Muscle of back (tissue), 11 donors: ENCODE measurements around the gene CELF5. TPM values are rescaled to one million over a fixed set of nuclear protein-coding genes. Genes with fewer than 3 reads are reported as not detected.
"Not testable (repeated sequence)": the region's sequence is repeated elsewhere in the genome, so short reads cannot be mapped to it uniquely, and the experiment has no call there.

Source experiments
- DNase-seq, 3 donors: peaks; one replicate each; pipeline versions ENCODE4 v3.0.0 to v3.0.0-alpha.2; 2013
- polyA plus RNA-seq, 10 donors: library from polyadenylated mRNA; unstranded; fragments of 120-200 nt; gene quantifications; one replicate each; pipeline ENCODE4 v1.2.1, GENCODE V29; 2013; ENCODE audit not compliant: insufficient read length in 10 of 10

Gene CELF5
- polyA plus RNA-seq, 10 donors, result 0.08 to 0.58 (median 0.39) TPM

DNA sequence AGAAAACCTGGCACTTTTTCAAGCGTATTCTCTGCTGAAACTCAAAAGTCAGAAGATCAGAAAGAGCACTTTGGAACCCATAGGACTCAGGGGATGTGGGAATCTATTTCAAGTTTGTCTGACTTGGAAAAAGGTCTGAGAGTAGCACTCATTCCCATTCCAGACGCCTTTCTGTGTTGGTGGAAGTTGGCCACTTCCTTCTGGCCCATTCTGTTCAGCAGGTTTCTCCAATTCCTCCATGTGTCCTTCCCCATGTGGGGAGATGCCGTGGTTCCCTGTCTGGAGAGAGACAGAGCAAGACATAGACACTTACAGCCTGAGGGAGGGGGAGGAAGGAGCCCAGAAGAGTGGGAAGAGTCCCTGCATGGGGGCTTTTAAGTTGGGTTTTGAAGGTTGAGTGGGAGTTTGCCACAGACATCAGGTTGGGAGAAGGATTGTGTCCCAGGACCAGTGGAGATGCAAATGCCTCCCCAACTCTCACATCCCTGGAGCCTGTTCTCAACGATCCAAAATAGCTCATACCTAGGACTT, 48.0 kb downstream of the CELF5 start:
- DNase-seq, result peak in 1 of 3 donors; percentile 34

DNA sequence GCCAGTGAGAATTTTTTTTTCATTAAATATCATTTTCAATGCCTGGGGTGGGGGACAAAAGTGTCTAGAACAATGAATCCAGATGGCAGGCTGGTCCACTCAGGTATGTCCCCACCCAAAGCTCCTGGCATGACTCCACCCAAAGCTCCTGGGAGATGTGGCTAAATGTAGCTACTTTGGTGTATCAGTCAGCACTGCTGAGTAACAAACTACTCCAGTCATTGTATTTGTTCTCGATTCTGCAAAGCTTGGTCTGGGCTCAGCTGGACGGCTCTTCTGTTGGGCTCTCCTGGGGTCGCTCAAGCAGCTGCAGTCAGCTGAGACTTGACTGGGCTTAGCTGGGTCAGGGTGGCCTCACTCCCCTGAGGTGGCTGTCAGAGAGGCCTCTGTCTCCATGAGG, 48.5 kb downstream of the CELF5 start:
- no peak for DNase-seq

DNA sequence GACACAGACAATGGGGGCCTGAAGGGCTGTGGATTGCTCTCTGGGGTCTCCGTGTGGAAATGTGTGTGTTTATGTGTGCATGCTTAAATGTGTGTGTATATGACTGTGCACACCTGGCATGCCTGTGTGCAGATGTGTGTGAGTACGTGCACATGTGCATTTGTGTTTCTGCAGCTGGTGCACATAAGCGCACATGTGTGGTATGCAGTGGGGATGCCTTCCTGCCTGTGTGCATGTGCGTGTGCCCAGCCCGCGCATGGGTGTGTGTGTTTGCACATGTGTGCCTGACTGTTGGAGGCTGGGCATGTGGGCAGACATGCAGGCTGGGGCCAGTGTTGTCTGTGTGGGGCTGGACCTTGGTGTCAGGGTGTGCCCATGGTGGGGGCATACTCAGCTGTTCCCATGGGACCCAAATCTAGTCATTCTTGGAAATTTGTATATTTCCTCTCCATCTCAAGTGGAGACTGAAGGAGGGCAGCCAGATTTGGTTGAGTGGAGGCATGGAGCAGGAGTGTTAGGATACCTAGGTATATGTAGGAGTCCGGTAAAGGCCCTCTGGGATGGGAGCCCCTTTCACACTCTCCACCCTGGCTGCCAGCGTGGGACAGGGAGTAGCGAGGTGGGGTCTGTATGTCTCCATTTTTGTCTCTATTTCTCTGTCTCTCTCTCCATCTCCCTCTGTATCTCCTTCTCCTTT, 49.9 kb downstream of the CELF5 start:
- no peak for DNase-seq

DNA sequence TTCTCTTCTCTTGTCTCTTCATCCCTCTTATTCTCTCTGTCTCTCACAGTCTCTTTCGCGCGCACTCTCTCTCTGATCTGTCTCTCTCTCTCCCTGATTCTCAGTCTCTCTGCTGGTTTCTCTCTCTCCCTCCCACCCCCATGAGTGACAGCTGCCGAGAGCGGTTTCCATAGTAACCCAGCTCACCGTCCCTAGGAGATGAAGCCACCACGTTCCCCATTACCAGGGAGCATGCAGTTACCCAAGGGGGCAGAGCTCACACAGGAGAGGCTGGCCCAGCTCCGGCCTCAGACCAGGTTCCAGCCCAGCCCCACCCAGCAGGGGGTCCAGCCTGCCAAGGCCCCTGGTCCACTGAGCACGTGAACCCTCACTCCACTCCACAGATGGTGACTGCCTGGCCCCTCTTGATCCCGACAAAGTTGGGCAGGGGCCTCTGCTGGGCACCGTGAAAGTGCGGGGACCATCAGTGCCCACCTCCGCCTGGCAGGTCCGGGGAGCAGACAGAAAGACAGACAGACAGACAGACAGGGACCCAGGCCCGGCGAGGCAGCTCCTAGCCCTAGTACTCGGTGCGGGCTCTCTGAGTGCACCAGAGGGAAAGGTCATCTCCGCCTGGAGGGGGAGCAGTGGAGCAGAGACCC, 50.6 kb downstream of the CELF5 start:
- DNase-seq, result no peak

DNA sequence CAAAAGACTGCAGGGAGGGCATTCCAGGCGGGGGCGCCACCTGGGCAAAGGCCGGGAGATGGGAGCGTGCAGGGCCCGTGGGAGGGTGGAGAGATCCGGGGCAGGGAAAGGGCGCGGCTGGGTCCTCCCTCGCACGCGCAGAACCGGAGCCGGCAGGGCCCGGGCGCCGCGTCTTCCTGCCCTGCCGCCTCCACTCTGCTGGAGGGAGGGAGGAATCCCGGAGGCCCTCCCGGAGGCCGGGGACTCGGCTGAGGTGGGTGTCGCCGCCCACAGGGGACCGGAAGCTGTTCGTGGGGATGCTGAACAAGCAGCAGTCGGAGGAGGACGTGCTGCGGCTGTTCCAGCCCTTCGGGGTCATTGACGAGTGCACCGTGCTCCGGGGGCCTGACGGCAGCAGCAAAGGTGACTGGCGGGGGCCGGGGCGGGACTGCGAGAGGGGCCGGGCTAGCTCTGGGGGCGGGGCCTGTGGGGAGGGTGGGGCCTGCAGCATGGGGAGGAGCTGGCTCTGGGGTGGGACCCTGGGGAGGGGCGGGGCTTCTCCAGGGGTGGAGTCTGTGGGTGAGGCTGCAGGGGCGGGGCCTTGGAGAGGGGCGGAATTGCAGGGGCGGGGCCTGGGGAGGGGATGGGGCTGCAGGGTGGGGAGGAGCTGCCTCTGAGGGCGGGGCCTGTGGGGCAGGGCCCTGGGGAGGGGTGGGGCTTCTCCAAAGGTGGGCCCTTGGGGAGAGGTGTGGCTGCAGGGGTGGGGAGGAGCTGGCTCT, 51.3 kb downstream of the CELF5 start:
- peak in 2 of 3 donors; percentile 23 to 42 for DNase-seq

DNA sequence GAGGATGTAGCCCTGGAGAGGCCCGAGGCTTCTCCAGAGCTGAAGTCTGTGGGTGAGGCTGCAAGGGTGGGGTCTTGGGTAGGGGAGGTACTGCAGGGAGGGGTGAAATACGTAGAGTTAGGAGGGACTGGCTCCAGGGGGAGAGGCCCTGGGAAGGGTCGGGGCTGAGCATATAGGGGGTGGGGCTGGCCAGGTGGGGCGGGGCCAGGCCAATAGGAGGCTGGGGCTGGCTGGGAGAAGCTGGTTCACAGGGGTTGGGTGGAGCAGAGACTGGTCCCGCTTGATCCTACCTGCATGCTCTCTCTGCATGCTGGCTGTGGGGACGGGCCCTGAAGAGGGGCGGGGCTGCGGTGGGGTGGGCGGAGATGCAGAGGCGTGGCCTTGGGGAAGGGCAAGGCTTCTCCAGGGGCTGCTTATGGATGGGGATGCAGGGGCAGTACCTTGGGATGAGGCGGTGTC, 51.9 kb downstream of the CELF5 start:
- peak in 1 of 3 donors; percentile 11 for DNase-seq

DNA sequence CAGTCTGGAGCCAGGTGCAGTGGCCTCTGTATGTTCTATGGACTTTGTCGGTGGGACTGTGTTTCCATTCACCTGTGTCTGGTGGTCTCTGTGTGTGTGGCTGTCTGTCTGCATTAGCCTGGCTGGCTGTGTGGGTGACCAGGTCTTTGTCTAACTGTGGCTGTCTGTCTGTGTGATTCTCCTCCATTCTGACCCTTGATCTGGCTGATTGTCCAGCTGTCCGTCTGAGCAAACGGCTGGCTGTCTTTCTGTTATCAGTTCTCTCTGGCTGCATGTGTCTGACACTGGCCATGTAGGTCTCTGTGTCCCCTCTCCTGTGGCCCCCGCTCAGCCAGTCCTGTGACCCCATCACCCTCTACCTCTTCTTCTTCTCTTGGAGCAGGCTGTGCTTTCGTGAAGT, 53.2 kb downstream of the CELF5 start:
- DNase-seq, result no peak

DNA sequence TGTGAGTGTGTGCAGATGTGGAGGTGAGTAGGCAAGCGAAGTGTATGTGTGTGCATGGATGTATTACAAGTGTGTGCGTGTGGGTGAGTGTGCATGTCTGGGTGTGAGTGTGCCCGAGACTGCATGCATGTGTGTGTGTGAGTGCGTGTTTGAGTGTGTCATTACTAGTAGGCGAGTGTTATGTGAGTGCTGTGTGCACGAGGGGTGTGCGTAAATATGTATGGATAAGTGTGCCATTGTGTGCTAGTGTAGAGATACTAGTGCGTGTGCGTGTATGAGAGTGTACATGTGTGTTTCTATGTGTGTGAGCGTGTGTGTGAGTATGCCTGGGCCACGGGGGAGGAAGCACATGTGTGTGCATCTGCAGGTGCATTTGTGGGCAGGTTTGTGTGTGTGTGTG, 53.8 kb downstream of the CELF5 start:
- DNase-seq, result no peak

DNA sequence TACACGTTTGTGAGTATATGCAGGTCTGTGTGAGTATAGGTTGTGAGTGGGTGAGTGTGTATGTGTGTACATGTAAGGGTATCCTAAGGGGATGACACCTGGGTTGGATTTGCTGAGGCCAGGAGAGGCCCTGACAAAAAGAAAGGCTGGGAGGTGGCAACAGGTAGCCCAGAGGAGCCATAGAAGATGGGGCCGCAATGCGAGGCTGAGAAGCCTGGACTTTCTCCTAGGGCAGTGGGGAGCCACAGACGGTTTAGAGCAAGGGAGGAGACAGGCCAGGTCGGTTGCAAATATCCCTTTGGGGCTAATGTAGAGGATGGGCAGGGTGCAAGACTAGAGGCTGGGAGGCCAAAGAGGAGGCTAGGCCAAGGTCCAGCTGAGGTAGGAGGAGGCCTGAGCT, 54.3 kb downstream of the CELF5 start:
- DNase-seq, result no peak

DNA sequence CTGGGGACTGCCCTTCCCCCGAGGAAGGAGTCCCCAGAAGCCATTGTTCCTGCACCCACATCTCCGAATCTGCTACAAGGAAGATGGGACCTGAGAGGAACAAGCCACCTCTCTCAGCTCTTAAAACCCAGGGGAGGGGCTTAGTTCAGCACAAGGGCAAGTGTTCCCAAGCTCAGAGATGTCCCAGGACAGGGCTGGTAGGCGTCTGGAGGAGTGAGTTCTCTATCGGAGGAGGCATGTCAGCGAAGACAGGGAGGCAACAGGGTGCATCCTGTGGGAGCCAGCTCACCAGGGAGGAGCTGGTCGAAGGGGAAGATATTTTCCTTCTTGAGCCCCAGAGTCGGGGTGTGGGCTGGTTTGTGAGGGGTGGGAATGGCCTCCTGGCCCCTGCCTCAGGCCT, 54.8 kb downstream of the CELF5 start:
- no peak for DNase-seq

DNA sequence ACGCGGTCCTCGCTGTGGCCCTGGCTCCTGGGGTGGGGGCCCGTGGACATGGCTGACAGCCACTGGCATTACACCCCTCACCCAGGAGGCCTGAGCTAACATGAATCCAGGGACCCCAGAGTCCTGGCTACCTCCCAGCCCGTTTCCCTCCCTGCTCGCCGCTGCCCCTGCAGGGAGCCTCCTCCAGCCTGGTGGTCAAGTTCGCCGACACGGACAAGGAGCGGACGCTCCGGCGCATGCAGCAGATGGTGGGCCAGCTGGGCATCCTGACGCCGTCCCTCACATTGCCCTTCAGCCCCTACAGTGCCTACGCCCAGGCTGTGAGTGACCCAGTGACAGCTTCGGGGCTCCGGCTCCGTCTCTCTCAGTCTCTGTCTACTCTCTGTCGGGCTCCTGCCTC, 56.6 kb downstream of the CELF5 start:
- DNase-seq, result no peak

DNA sequence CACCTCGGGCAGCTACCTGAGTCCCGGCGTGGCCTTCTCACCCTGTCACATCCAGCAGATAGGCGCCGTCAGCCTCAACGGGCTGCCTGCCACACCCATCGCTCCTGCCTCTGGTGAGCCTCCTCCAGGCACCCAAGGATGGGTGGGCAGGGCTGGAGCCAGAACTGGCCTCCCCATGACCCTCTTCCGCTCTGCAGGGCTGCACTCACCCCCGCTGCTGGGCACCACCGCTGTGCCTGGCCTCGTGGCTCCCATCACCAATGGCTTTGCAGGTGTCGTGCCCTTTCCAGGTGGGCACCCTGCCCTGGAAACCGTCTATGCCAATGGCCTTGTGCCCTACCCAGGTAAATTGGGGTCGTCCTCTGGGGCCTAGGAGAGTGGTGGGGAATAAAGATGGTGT, 57.7 kb downstream of the CELF5 start:
- DNase-seq, result no peak

DNA sequence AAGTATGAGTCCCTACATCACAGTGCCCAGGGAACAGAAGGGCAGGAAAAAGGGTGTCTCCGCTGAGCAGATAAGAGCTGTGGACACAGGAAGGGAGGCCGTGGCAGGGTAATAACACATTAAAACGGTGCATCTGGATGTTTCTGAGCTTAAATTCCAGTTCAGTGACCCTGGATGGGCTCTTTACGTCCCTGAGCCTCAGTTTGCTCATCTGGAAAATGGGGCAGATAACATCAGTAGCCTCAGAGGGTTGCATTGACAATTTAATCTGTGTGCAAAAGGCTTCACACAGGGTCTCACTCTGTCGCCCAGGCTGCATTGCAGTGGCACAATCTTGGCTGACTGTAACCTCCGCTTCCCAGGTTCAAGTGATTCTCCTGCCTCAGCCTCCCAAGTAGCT, 58.1 kb downstream of the CELF5 start:
- no peak for DNase-seq

DNA sequence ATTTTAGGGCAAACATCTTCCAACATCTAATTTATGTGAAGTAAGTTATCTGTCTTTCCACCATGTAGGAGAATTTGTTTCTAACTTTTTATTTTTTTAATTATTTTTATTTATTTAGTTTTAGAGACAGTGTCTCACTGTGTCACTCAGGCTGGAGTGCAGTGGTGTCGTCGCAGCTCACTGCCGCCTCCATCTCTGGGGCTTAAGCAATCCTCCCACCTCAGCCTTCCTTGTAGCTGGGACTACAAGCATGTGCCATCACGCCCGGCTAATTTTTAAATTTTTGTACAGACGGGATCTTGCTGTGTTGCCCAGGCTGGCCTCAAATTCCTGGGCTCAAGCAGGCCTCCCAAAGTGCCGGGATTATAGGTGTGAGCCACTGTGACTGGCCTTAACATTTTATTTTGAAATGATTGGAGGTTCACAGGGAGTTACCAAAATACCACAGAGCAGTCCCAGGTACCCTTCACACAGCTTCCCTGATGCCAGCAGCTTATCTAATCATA, 58.8 kb downstream of the CELF5 start:
- no peak for DNase-seq

DNA sequence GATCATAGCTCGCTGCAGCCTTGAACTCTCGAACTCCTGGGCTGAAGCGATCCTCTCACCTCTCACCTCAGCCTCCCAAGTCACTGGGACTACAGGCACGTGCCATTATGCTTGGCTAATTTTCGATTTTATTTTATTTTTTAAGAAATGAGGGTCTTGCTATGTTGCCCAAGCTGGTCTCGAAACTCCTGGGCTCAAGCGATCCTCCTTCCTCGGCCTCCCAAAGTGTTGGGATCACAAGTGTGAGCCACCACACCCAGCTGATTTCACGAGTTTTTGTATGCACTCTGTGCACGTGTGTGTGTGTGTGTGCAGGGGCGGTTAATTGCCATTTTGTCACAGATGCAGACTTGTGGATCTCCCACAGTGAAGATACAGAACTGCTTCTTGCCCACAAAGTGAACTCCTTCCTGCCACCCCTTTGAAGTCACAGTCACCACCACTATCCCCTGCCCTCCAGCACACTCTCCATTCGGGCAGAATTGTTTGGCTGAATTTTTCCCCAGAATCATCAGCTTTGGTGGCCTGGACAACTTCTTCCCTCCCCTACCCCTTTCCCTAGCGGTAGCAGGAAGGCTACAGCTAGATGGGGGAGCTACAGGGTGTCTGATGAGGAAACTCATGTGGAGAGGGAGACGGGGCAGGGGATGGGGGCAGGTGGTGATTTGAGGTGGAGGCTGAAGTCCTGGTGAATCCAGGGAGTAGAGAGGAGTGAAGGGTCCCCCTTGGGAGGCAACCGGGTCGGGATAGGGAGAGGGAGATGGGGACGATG, 59.6 kb downstream of the CELF5 start:
- DNase-seq, result no peak

DNA sequence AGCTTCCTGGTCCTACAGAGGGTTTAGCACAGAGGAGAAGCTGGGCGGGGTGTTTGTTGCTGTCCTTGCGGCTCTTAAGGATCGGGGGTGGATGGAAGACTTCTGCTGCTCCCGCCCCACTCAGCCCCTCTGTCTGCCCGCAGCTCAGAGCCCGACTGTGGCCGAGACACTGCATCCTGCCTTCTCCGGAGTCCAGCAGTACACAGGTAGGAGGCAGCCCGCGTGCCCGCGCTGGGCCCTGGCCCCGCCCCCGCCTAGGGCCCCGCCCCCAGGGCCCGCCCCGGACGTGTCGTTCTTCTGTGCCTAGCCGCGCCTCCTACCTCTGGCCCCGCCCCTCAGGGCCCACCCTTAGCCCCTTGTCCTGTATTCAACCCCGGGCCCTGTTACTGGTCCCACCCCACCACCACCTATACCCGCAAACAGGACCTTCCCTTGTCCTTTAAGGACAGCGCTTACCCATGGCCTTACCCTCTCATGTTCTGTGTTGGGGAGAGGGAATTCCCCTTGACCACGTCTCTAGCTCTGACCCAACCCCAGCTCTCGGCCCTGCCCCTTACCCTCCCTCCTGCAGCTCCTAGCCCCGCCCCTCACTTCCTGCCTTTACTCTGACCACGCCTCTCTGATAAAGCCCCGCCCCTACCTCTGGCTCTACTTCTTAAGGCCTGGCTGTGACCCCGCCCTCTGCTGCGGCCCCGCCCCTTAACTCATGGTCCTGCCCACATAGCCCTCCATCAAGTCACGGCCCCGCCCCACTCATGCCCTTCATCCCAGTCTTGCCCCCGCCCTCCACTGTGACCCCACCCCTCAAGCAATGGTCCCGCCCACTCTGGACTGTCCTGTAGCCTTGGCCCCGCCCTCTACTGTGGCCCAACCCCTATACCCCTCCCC, 60.5 kb downstream of the CELF5 start:
- DNase-seq, result peak in 1 of 3 donors; percentile 34

DNA sequence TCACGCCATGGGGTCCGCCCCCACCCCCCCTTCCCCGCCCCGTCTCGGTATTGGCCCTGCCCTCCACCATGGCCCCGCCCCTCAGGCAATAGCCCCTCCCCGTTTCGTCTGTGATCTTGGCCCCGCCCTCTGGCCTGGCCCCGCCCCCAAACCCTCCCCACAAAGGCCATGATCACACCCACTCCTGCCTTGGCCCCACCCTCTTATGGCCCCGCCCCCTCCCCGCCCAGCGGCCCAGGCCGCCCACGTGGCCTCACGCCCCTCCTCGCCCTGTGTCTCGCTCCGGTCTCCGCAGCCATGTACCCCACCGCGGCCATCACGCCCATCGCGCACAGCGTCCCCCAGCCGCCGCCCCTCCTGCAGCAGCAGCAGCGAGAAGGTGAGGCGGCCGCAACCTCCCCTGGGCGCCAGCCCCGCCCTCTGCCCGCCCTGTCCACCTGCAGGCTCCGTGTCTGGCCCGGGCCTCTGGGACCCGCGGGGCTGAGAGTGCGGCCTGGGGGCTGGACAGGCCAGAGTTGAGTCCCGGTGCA, 61.3 kb downstream of the CELF5 start:
- no peak for DNase-seq

DNA sequence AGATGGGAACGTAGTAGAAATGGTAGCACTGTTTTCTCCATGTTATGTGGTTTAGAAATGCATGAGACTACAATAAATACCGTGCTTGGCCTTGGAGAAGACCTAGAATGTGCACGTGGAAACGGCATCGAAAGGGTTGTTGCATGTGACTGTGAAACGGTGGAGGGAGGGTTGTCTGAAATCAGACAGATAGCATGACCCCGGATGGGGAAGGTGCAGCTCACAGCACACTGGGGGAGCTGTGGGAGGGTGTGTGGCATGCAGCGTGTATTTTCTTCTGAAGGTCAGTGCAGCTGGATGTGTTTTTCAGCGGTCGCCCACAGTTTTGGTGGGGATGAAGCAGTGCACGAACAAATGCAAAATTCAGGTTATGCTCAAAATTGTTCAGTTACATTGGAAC, 63.4 kb downstream of the CELF5 start:
- DNase-seq, result no peak

DNA sequence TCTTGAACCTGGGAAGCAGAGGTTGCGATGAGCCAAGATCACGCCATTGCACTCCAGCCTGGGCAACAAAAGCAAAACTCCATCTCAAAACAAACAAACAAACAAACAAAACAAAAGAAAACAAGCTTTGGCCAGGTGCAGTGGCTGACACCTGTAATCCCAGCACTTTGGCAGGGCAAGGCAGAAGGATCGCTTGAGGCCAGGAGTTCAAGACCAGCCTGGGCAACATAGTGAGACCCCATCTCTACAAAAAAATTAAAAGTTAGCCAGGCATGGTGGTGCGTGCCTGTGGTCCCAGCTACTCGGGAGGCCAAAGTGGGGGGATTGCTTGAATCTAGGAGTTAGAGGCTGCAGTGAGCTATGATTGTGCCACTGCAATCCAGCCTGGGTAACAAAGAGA, 64.0 kb downstream of the CELF5 start:
- not testable (repeated sequence) for DNase-seq

DNA sequence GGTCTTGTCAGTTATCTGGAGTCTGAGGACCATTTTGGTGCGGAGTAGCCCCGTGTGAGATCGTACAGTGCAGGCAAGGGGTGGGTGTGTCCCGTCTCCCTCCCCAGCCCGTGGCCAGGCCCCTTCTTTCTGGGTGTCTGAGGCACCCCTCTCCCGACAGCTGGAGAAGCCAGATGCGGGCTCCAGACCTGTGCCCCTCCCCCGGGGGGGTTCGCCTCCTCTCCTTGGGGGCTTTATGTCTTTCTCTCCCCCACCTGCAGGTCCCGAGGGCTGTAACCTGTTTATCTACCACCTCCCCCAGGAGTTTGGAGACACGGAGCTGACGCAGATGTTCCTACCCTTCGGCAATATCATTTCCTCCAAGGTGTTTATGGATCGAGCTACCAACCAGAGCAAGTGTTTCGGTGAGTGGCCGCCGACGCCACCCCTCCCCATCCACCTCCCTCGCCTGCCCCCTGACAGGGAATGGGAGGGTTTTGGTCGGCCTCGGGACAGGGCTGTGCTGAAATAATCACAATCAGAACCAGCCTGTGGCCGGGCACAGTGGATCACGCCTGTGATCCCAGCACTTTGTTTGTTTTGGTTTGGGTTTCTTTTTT, 65.6 kb downstream of the CELF5 start:
- no peak for DNase-seq
